T47D (cell line): ENCODE data around the gene ATOX1.

Experiments used
- DNase-seq, 2 experiments: peaks; one replicate each; pipeline versions ENCODE4 v3.0.0 to v3.0.0-alpha.2; 2011 to 2012; ENCODE audit warnings: low read depth in 1 of 2, low spot score in 1 of 2
- JUND ChIP-seq: IDR thresholded peaks from 2 replicates; pipeline ENCODE4 v1.6.1; 2012; ENCODE audit warnings: low read depth
- in situ Hi-C: cut with HindIII; loops from 2 replicates; pipeline ENCODE4 v1.10.0; 2016; ENCODE audit warnings: low sequenced_read_pairs, low pct_unique_long_range_greater_than_20kb

Gene ATOX1

GRCh38 chr5:151779531-151780125, 21.2 kb upstream of the ATOX1 start:
- peak in 1 of 2 experiments; percentile 46 for DNase-seq
- TF ChIP-seq JUND, result peak; percentile 84; the same call in 1 of the 2 replicates

GRCh38 chr5:151775025-151775606, 16.7 kb upstream of the ATOX1 start:
- in situ Hi-C loops, result no loop called here
- DNase-seq, result no peak
- no peak for TF ChIP-seq JUND

More at GRCh38 chr5:151779531-151780125, 21.2 kb upstream of the ATOX1 start:
- in situ Hi-C loops, result no loop called here

GRCh38 chr5:151773951-151774350, 15.5 kb upstream of the ATOX1 start:
- DNase-seq, result no peak
- TF ChIP-seq JUND, result no peak
- in situ Hi-C loops, result no loop called here

- DNase-seq, result no peak
- in situ Hi-C loops, result no loop called here
- no peak for TF ChIP-seq JUND
These were observed 14.6 kb upstream of the ATOX1 start for GRCh38 chr5:151772846-151773561.

GRCh38 chr5:151772029-151772845, 13.8 kb upstream of the ATOX1 start:
- TF ChIP-seq JUND, result no peak
- in situ Hi-C loops, result no loop called here

GRCh38 chr5:151771259-151772028, 13.0 kb upstream of the ATOX1 start, which contains the start of gene G3BP1:
Gene G3BP1 (plus strand): TSS chr5:151771954. CDS start chr5:151786621, 14,667 bp downstream.
- peak; percentile 100 for DNase-seq
- in situ Hi-C loops, result no loop called here
- no peak for TF ChIP-seq JUND

More at GRCh38 chr5:151772029-151772845, 13.8 kb upstream of the ATOX1 start:
- peak; percentile 50 to 61 for DNase-seq

- peak in 1 of 2 experiments; percentile 51 for DNase-seq
- in situ Hi-C loops, result no loop called here
- TF ChIP-seq JUND, result no peak
These were observed 12.2 kb upstream of the ATOX1 start for GRCh38 chr5:151770383-151771258.

GRCh38 chr5:151766975-151767374, 8.5 kb upstream of the ATOX1 start:
- in situ Hi-C loops, result no loop called here
- DNase-seq, result no peak
- TF ChIP-seq JUND, result no peak

- in situ Hi-C loops, result no loop called here
- TF ChIP-seq JUND, result no peak
- no peak for DNase-seq
These were observed 6.4 kb upstream of the ATOX1 start for GRCh38 chr5:151764801-151765200.

GRCh38 chr5:151758141-151758429, 346 bp downstream of the ATOX1 start:
- no peak for DNase-seq
- in situ Hi-C loops, result no loop called here
- TF ChIP-seq JUND, result no peak
